OCI-LY7 (cell line): ENCODE measurements around the gene MYL3. TPM values are rescaled to one million over a fixed set of nuclear protein-coding genes. Genes with fewer than 3 reads are reported as not detected.

Experiments used
- BruUV-seq: library from RNA; stranded (reverse); fragments of 400-500 nt; replicated peaks from 2 replicates; lab custom pipeline; 2021; lab: Mats Ljungman, UMichigan
- CTCF ChIA-PET: fragments of 300-600 bp; sonication (Branson Sonifier 250); formaldehyde crosslinking; loops from one replicate; lab custom pipeline; 2022; ENCODE audit warnings: antibody characterized with exemption; ENCODE audit not compliant: unreplicated experiment; lab: Charles Lee
- POLR2A ChIA-PET: fragments of 300-600 bp; sonication (Branson Sonifier 250); formaldehyde crosslinking; loops from one replicate; lab custom pipeline; 2022; ENCODE audit warnings: antibody characterized with exemption; lab: Charles Lee
- DNase-seq: peaks from one replicate; pipeline ENCODE4 v3.0.0-alpha.2; 2015; ENCODE audit warnings: low spot score
- H2AFZ ChIP-seq: fragments of 200-600 bp; sonication (generic), shearing (Covaris generic); 2 replicates; pipeline ENCODE4 v1.6.1; 2014; ENCODE audit warnings: mild to moderate bottlenecking, antibody characterized with exemption, low read length, moderate library complexity
- H3K27ac ChIP-seq: fragments of 200-600 bp; sonication (generic); 2 replicates; pipeline ENCODE4 v1.5.1; 2014; ENCODE audit warnings: mixed run types, low read depth, mild to moderate bottlenecking, moderate library complexity, low read length, inconsistent platforms; ENCODE audit not compliant: poor library complexity, severe bottlenecking
- H3K36me3 ChIP-seq: fragments of 200-600 bp; sonication (generic); 2 replicates; pipeline ENCODE4 v1.6.1; 2014; ENCODE audit warnings: mild to moderate bottlenecking, antibody characterized with exemption, low read length, moderate library complexity, mixed read lengths; ENCODE audit not compliant: insufficient read depth
- H3K4me1 ChIP-seq: fragments of 200-600 bp; sonication (generic); 2 replicates; pipeline ENCODE4 v1.5.1; 2014; ENCODE audit warnings: mild to moderate bottlenecking, low read length; ENCODE audit not compliant: insufficient read depth, poor library complexity, severe bottlenecking
- H3K4me2 ChIP-seq: fragments of 200-600 bp; sonication (generic); 2 replicates; pipeline ENCODE4 v1.6.1; 2014; ENCODE audit warnings: mild to moderate bottlenecking, low read length
- H3K4me3 ChIP-seq: fragments of 200-600 bp; sonication (generic); 2 replicates; pipeline ENCODE4 v1.5.1; 2014; ENCODE audit warnings: mild to moderate bottlenecking, low read depth, low read length; ENCODE audit not compliant: poor library complexity, severe bottlenecking
- H3K79me2 ChIP-seq: fragments of 200-600 bp; sonication (generic); 2 replicates; pipeline ENCODE4 v1.6.1; 2016; ENCODE audit warnings: low read depth, mild to moderate bottlenecking, low read length, moderate library complexity, mixed read lengths; ENCODE audit not compliant: insufficient read depth
- H3K9me2 ChIP-seq: fragments of 200-600 bp; sonication (generic); 2 replicates; pipeline ENCODE4 v1.6.1; 2016; ENCODE audit warnings: mild to moderate bottlenecking, low read length, mixed read lengths; ENCODE audit not compliant: insufficient read depth
- H3K9me3 ChIP-seq: fragments of 200-600 bp; sonication (generic); 2 replicates; pipeline ENCODE4 v1.6.1; 2014; ENCODE audit warnings: mild to moderate bottlenecking, mixed run types, low read length, mixed read lengths
- H4K20me1 ChIP-seq: fragments of 200-600 bp; sonication (generic); 2 replicates; pipeline ENCODE4 v1.6.1; 2014; ENCODE audit warnings: mild to moderate bottlenecking, antibody characterized with exemption, low read length, moderate library complexity, mixed read lengths; ENCODE audit not compliant: insufficient read depth
- EZH2phosphoT487 ChIP-seq: fragments of 200-600 bp; sonication (generic); IDR thresholded peaks from 2 replicates; pipeline ENCODE4 v1.6.1; 2018; ENCODE audit warnings: low read depth, borderline replicate concordance, mild to moderate bottlenecking, mixed run types, antibody characterized with exemption, low read length, moderate library complexity, mixed read lengths
- intact Hi-C: fragments of 100-400 bp; cut with micrococcal nuclease; formaldehyde crosslinking; loops from one replicate; pipeline ENCODE4 v1.10.0; 2022; ENCODE audit not compliant: unreplicated experiment
- total RNA-seq, 2 experiments: library from RNA; depleted of rRNA in 1 of 2; stranded (reverse); fragments of >200 nt in 1 of 2; shearing (Covaris generic) in 1 of 2; gene quantifications; 2 replicates each; pipeline ENCODE4 v1.2.3, GENCODE V29; 2014 to 2022
- TF ChIP-seq, protein P1 (sequence below): fragments of 200-600 bp; sonication (generic); conservative IDR thresholded peaks from 2 replicates; pipeline ENCODE4 v1.5.1; 2014; ENCODE audit warnings: mild to moderate bottlenecking, antibody characterized with exemption, low read length, moderate library complexity, mixed read lengths

MYL3 gene
- total RNA-seq, 2 experiments from 2014 or later = not detected

DNA sequence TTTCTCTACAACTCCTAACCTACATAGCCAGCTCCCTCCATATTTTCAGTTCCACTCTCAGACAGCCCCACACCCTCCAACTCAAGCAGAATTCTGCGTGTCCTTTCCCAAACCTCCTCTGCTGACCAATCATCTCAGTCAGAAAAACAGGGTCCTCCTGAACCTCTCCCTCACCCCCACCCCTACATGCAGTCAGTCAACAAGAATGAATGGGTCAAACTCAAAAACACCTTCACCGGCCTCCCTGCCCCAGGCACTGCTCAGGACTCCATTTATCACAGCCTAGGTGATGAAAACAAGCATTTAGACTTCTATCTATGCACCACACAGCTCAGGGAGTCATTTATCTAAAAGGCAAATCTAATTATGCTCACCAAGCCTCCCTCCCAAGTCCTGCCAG lies 32.4 kb downstream of the MYL3 start:
- no peaks in the 10 kb centered on the region for H3K9me3 ChIP-seq
- no peak overlapping the region for H3K27ac ChIP-seq
- no peaks in the 10 kb centered on the region for H3K9me2 ChIP-seq
- no peak overlapping the region for H3K4me3 ChIP-seq
- TF ChIP-seq EZH2phosphoT487 = no peak
- TF ChIP-seq, protein P1, sequence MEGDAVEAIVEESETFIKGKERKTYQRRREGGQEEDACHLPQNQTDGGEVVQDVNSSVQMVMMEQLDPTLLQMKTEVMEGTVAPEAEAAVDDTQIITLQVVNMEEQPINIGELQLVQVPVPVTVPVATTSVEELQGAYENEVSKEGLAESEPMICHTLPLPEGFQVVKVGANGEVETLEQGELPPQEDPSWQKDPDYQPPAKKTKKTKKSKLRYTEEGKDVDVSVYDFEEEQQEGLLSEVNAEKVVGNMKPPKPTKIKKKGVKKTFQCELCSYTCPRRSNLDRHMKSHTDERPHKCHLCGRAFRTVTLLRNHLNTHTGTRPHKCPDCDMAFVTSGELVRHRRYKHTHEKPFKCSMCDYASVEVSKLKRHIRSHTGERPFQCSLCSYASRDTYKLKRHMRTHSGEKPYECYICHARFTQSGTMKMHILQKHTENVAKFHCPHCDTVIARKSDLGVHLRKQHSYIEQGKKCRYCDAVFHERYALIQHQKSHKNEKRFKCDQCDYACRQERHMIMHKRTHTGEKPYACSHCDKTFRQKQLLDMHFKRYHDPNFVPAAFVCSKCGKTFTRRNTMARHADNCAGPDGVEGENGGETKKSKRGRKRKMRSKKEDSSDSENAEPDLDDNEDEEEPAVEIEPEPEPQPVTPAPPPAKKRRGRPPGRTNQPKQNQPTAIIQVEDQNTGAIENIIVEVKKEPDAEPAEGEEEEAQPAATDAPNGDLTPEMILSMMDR = no peak
- H3K4me2 ChIP-seq = no peak overlapping the region
- no peak overlapping the region for H2AFZ ChIP-seq
- CTCF ChIA-PET = no interaction called here
- no TSS peak for BruUV-seq
- H3K4me1 ChIP-seq = no peaks in the 10 kb centered on the region
- POLR2A ChIA-PET = no interaction called here
- no peaks in the 10 kb centered on the region for H3K36me3 ChIP-seq
- no peak for DNase-seq
- intact Hi-C loops = no loop called here
- H4K20me1 ChIP-seq = no peaks in the 10 kb centered on the region
- no peaks in the 10 kb centered on the region for H3K79me2 ChIP-seq

DNA sequence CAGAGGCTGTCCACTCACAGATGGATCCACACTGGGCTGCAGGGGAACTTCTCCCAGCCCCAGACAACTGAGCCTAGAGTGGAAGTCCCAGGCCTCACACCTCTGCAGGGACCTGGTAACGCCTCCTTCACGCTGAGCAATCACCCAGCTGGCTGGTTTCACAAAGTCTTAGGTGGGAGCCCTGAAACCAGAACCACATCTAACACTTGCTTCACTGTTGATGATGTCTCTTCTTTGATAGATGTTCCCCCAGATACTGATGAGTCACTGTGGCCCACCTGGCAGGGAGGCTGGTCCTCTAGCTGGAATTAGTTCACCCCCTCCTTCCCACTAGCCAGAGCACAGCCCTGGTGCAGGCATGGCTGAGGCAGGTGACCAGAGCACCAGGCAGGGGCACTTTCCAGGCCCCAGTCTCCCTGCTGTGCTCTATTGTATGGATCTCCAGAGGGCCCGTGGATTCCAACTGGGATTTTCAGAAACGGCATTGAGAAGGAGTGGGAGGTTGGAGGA lies 33.5 kb downstream of the MYL3 start:
- intact Hi-C loops = no loop called here
- H3K36me3 ChIP-seq = no peaks in the 10 kb centered on the region
- ChIA-PET CTCF (no interaction called here), POLR2A (no interaction called here)
- H3K4me2 ChIP-seq = no peak overlapping the region
- BruUV-seq = no TSS peak
- no peak overlapping the region for H3K4me3 ChIP-seq
- H3K9me3 ChIP-seq = no peaks in the 10 kb centered on the region
- H3K4me1 ChIP-seq = no peaks in the 10 kb centered on the region
- no peaks in the 10 kb centered on the region for H3K79me2 ChIP-seq
- no peak overlapping the region for H2AFZ ChIP-seq
- no peaks in the 10 kb centered on the region for H4K20me1 ChIP-seq
- H3K9me2 ChIP-seq = no peaks in the 10 kb centered on the region
- no peak for DNase-seq
- H3K27ac ChIP-seq = no peak overlapping the region
- TF ChIP-seq EZH2phosphoT487 = no peak
- TF ChIP-seq, protein P1 = no peak

DNA sequence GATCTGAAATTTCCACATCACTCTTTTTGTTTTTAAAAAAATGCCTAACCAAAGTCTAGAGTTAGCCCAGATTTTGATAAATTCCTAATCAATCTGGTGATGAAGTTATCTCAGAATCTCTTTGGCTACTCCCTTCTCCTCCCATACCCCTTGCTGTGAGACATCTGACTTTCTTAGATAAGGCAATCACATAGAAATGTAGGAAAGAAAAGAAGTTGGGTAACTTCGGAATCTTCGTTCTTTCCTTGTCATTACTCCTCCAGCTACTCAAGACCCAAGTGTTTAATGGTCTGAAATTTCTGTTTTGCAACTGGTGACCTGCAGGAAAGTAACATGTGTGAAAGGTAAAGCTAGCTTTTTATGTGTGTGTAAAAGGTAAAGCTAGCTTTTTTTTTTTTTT lies 37.8 kb downstream of the MYL3 start:
- no TSS peak for BruUV-seq
- H3K9me3 ChIP-seq = peaks cover 6% of the 10 kb centered on the region; the same call in 1 of the 2 replicates
- no peak overlapping the region for H3K4me2 ChIP-seq
- intact Hi-C loops = no loop called here
- no peak overlapping the region for H3K27ac ChIP-seq
- ChIA-PET POLR2A (interaction anchor here (0.6 to 1.1 kb wide), 2 partner anchors 11 to 438 kb away, joined by 3 to 5 read pairs; no protein-coding TSS in a partner anchor), CTCF (no interaction called here)
- H3K4me3 ChIP-seq = no peak overlapping the region
- no peaks in the 10 kb centered on the region for H3K36me3 ChIP-seq
- no peaks in the 10 kb centered on the region for H3K79me2 ChIP-seq
- no peak for DNase-seq
- H2AFZ ChIP-seq = no peak overlapping the region
- H3K4me1 ChIP-seq = no peaks in the 10 kb centered on the region
- TF ChIP-seq EZH2phosphoT487 = no peak
- TF ChIP-seq, protein P1 = no peak
- H3K9me2 ChIP-seq = no peaks in the 10 kb centered on the region
- no peaks in the 10 kb centered on the region for H4K20me1 ChIP-seq
